SJCRH30 (cell line): ENCODE data around the gene PPP1R13B. TPM values are rescaled to one million over a fixed set of nuclear protein-coding genes. Genes with fewer than 3 reads are reported as not detected.

Experiments used
- DNase-seq, 2 experiments: peaks; one replicate each; pipeline ENCODE4 v3.0.0-alpha.2; 2015 to 2020
- H3K27ac ChIP-seq: fragments of 250-450 bp; sonication (Bioruptor Pico); 2 replicates; pipeline ENCODE4 v1.5.1; 2020; ENCODE audit warnings: mild to moderate bottlenecking, moderate library complexity
- H3K27me3 ChIP-seq: fragments of 250-450 bp; sonication (Bioruptor Pico); 2 replicates; pipeline ENCODE4 v1.5.1; 2020; ENCODE audit warnings: mild to moderate bottlenecking, moderate library complexity
- H3K36me3 ChIP-seq: fragments of 250-450 bp; sonication (Bioruptor Pico); 2 replicates; pipeline ENCODE4 v1.5.1; 2020; ENCODE audit warnings: mild to moderate bottlenecking, moderate library complexity
- H3K4me1 ChIP-seq: fragments of 250-450 bp; sonication (Bioruptor Pico); 2 replicates; pipeline ENCODE4 v1.5.1; 2020; ENCODE audit warnings: mild to moderate bottlenecking, moderate library complexity
- H3K4me3 ChIP-seq: fragments of 250-450 bp; sonication (Bioruptor Pico); 2 replicates; pipeline ENCODE4 v1.5.1; 2020; ENCODE audit warnings: mild to moderate bottlenecking, moderate library complexity
- H3K9me3 ChIP-seq: fragments of 250-450 bp; sonication (Bioruptor Pico); replicated peaks from 2 replicates; pipeline ENCODE4 v1.5.1; 2020; ENCODE audit warnings: mild to moderate bottlenecking, moderate library complexity
- total RNA-seq: library from RNA; depleted of rRNA; stranded (reverse); fragments of >200 nt; shearing (Covaris generic); gene quantifications from 2 replicates; pipeline ENCODE4 v1.2.3, GENCODE V29; 2014

The PPP1R13B gene
- total RNA-seq, 1 experiment from 2014 or later, result 10.5 TPM

GRCh38 chr14:103725001-103725682 lies 122.2 kb downstream of the PPP1R13B start:
- DNase-seq, result no peak
- no peak overlapping the region for H3K27ac ChIP-seq
- H3K4me1 ChIP-seq, result peaks cover 1% of the 10 kb centered on the region
- H3K4me3 ChIP-seq, result no peak overlapping the region
- no peaks in the 10 kb centered on the region for H3K36me3 ChIP-seq
- H3K27me3 ChIP-seq, result no peaks in the 10 kb centered on the region
- no peaks in the 10 kb centered on the region for H3K9me3 ChIP-seq

DNA sequence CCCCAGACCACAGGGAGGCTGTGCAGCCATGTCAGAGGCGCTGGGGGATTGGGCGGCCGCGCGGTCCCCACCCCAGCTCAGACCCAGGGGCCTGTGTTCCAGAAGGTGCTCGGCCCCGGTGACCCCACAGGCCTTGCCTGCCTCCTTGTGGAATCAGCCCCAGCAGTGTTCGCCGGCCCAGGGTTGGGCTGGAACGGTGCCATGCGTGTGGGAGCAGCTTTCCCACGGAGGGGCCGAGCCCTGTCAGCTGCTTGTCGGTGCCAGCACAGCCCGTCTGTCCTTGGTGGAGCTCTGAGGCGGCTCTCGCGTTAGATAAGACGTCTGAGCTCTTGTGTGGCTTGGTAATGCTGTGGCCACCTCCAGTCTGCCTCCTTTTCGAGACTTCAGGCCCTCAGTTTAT lies 123.3 kb downstream of the PPP1R13B start:
- DNase-seq, result no peak
- no peaks in the 10 kb centered on the region for H3K9me3 ChIP-seq
- no peaks in the 10 kb centered on the region for H3K36me3 ChIP-seq
- H3K4me3 ChIP-seq, result no peak overlapping the region
- no peak overlapping the region for H3K27ac ChIP-seq
- H3K27me3 ChIP-seq, result no peaks in the 10 kb centered on the region
- peaks cover 10% of the 10 kb centered on the region for H3K4me1 ChIP-seq

DNA sequence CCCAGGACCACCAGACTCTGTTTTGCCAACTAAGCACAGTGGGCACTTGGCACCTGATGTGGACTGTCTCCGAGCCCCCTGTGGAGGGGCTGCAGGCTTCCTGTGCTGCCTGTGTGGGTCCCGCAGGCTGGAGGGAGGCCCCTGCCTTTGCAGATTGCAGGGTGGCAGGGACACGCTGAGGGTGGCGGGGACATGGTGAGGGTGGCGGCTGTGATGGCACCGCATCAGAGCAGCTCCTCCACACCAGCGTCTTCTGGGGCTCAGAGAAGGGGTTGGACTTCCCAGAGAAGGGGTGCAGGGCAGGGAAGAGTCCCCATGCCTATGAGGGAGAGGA lies 123.7 kb downstream of the PPP1R13B start:
- no peaks in the 10 kb centered on the region for H3K27me3 ChIP-seq
- no peak overlapping the region for H3K27ac ChIP-seq
- H3K4me3 ChIP-seq, result no peak overlapping the region
- no peaks in the 10 kb centered on the region for H3K9me3 ChIP-seq
- H3K36me3 ChIP-seq, result no peaks in the 10 kb centered on the region
- peaks cover 10% of the 10 kb centered on the region for H3K4me1 ChIP-seq
- DNase-seq, result no peak

- peaks cover 14% of the 10 kb centered on the region for H3K4me1 ChIP-seq
- no peak for DNase-seq
- no peaks in the 10 kb centered on the region for H3K36me3 ChIP-seq
- no peaks in the 10 kb centered on the region for H3K9me3 ChIP-seq
- no peak overlapping the region for H3K27ac ChIP-seq
- no peak overlapping the region for H3K4me3 ChIP-seq
- H3K27me3 ChIP-seq, result no peaks in the 10 kb centered on the region
Measured at GRCh38 chr14:103721334-103722120, 125.8 kb downstream of the PPP1R13B start.

- Histone ChIP-seq H3K9me3 (no peaks in the 10 kb centered on the region), H3K36me3 (no peaks in the 10 kb centered on the region), H3K27me3 (no peaks in the 10 kb centered on the region), H3K4me3 (no peak overlapping the region), H3K4me1 (peaks cover 14% of the 10 kb centered on the region), H3K27ac (no peak overlapping the region)
- peak; percentile 44 to 72 for DNase-seq
Measured at GRCh38 chr14:103719751-103720150, 127.6 kb downstream of the PPP1R13B start.

DNA sequence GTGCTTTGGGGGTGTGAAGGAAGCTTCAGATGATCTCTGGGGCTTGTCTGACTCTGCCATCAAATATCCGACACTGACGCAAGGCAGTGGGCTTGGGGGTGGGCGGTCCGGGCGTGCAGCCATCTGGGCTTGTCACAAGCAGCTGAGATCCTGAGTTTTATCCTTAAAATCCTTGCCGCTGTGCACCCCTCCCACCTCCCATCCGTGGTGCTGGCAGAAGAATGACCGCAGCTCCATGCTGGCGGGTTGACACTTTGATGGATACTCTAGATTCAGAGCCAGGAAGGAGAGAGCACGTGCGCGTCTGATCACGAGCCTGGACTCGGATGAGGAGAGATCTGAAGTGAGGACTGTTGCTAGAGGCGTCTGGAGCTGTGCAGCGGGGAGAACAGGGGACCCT lies 128.8 kb downstream of the PPP1R13B start:
- no peak for DNase-seq
- Histone ChIP-seq H3K4me1 (peaks cover 14% of the 10 kb centered on the region), H3K27ac (no peak overlapping the region), H3K4me3 (no peak overlapping the region), H3K36me3 (no peaks in the 10 kb centered on the region), H3K27me3 (no peaks in the 10 kb centered on the region), H3K9me3 (no peaks in the 10 kb centered on the region)

DNA sequence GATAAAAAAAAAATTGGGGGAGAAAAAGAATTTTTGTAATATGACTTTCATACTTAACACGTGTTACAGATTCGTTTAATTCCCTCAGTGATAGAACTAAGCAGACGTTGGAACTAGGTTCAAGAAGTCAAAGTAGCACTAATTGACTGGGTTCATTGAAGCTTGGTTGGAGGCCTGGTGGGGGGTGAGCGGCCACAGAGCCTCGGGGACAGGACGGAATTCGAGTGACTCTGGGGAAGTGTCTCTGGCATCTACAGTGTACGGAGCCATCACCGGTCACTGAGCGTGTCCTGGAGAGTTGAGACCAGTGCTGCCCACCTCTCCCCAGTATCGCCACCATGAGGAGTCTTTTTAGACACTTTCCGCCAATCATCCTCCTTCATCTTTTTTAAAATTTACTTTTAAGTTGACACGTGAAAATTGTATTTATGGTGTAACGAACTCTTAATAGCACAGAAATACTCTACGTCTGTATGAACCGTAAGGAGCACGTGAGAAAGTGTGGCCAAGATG lies 130.4 kb downstream of the PPP1R13B start:
- H3K27me3 ChIP-seq, result no peaks in the 10 kb centered on the region
- H3K9me3 ChIP-seq, result no peaks in the 10 kb centered on the region
- peak overlapping the region; percentile 70 for H3K4me3 ChIP-seq
- DNase-seq, result no peak
- peaks cover 14% of the 10 kb centered on the region for H3K4me1 ChIP-seq
- H3K36me3 ChIP-seq, result no peaks in the 10 kb centered on the region
- H3K27ac ChIP-seq, result no peak overlapping the region

DNA sequence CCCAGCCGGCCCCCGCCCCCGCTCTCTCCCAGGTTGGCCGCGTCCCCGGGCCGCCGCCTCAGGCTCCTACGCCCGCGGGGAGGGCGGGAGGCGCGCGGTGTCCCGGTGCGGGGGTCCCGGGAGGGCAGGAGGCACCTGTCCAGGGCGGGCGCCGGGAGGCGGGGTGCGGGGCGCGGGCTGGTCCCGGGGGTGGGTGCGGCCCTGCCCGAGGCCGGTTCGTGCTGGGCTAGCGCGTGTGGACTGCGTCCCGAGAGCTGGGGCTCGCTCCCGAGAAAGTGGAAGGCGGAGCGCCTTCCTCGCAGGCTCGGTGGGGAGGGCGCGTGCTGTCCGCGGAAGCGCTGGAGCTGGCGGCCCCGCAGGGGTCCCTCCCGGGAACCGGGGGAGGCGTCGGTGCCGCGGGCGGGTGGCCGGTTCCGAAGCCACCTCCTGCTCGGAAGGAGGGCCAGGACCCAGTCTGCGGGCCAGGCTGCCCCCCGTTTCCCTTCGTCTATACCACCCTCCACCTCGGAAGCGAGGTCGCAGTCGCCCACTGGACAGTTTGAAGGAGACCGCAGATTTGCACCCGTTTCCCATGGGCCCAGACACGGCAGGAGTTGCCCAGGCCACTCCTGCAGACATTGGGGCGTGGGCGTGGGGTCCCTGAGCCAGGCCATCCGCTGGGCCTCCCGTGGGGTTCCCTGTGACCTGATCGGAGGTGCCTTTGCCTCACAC lies 131.1 kb downstream of the PPP1R13B start:
- Histone ChIP-seq H3K36me3 (no peaks in the 10 kb centered on the region), H3K4me3 (peak overlapping the region; percentile 70), H3K4me1 (peaks cover 14% of the 10 kb centered on the region), H3K9me3 (no peaks in the 10 kb centered on the region), H3K27me3 (no peaks in the 10 kb centered on the region), H3K27ac (no peak overlapping the region)
- DNase-seq, result peak; percentile 28 to 31

GRCh38 chr14:103715052-103716000 lies 132.0 kb downstream of the PPP1R13B start, which contains the start of the genes XRCC3 and ZFYVE21:
XRCC3 (minus strand) TSS chr14:103715451; CDS start chr14:103711087, 4,364 bp downstream.
ZFYVE21 (plus strand) TSS chr14:103715810; CDS start chr14:103715842, 32 bp downstream.
- no peaks in the 10 kb centered on the region for H3K27me3 ChIP-seq
- H3K36me3 ChIP-seq, result peaks cover 3% of the 10 kb centered on the region
- peak; percentile 100 for DNase-seq
- peak within 1 kb of the TSS; percentile 48 for H3K27ac ChIP-seq
- H3K4me3 ChIP-seq, result peak within 1 kb of the TSS; percentile 70
- peaks cover 14% of the 10 kb centered on the region for H3K4me1 ChIP-seq
- no peaks in the 10 kb centered on the region for H3K9me3 ChIP-seq

- H3K4me3 ChIP-seq, result peak overlapping the region; percentile 70
- H3K27me3 ChIP-seq, result no peaks in the 10 kb centered on the region
- peaks cover 4% of the 10 kb centered on the region; the same call in 1 of the 2 replicates for H3K4me1 ChIP-seq
- H3K36me3 ChIP-seq, result peaks cover 6% of the 10 kb centered on the region
- no peak for DNase-seq
- H3K27ac ChIP-seq, result peak overlapping the region; percentile 48; the same call in 1 of the 2 replicates
- H3K9me3 ChIP-seq, result no peaks in the 10 kb centered on the region
Measured at GRCh38 chr14:103714063-103714724, 133.2 kb downstream of the PPP1R13B start.

DNA sequence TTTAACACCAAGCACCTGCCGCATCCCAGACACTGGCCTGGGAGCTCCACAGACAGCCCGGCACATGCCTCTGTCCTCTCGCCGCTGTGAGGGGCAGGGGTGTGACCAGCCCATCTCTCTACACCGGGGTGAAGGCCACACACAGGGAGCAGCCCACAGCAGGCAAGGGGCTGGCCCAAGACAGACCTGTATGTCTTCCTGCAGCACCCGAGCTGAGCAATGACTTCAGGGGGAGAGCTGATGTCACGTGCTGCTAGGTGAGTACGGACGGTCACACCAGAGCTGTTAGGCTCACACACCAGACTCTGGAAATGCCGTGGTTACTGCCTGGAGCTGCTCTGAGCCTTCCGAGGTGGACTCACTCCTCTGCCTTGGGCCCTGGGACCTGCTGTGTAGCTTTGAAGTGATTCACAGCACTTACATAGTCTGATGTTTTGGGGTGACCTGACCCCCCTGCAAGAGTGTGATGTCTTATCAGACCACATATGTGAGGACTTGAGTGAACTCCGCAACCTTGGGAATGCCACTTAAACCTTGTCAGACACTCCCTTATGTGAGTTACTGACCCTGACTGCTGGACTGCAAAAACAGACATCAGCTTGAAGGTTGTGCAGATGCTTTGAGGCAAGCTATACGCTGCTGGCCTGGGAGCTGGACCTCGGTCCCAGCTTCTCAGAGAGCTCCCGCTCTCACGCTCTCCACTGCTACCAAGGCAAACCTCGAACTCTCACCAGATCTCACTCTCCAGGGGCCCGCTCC lies 133.9 kb downstream of the PPP1R13B start:
- H3K4me3 ChIP-seq, result no peak overlapping the region
- DNase-seq, result no peak
- peaks cover 13% of the 10 kb centered on the region for H3K36me3 ChIP-seq
- H3K9me3 ChIP-seq, result no peaks in the 10 kb centered on the region
- H3K27me3 ChIP-seq, result no peaks in the 10 kb centered on the region
- H3K4me1 ChIP-seq, result peaks cover 4% of the 10 kb centered on the region; the same call in 1 of the 2 replicates
- H3K27ac ChIP-seq, result no peak overlapping the region

- Histone ChIP-seq H3K27me3 (no peaks in the 10 kb centered on the region), H3K27ac (no peak overlapping the region), H3K9me3 (no peaks in the 10 kb centered on the region), H3K4me1 (peaks cover 4% of the 10 kb centered on the region; the same call in 1 of the 2 replicates), H3K36me3 (peaks cover 20% of the 10 kb centered on the region), H3K4me3 (no peak overlapping the region)
- no peak for DNase-seq
Measured at GRCh38 chr14:103712633-103713247, 134.6 kb downstream of the PPP1R13B start.
